ENCODE data around the gene DQX1. TPM values are rescaled to one million over a fixed set of nuclear protein-coding genes. Genes with fewer than 3 reads are reported as not detected.

Gene DQX1
- total and polyA plus RNA-seq, 2 experiments from 2014 or later, result 0.32 to 0.52 TPM

GRCh38 chr2:74524955-74525716, 895 bp downstream of the DQX1 start:
- no peak overlapping the region for H3K4me2 ChIP-seq
- H4K20me1 ChIP-seq (replicated peaks; ENCODE audit: insufficient read depth), result peaks cover 9% of the 10 kb centered on the region; the same call in 1 of the 2 replicates
- H3K4me3 Mint-ChIP-seq, result no peak overlapping the region

More at GRCh38 chr2:74524955-74525716, 895 bp downstream of the DQX1 start:
- Mint-ChIP-seq H3K27ac (no peak overlapping the region), H3K27me3 (ENCODE audit: insufficient read depth, low read depth, poor library complexity) (peaks cover 33% of the 10 kb centered on the region), H3K36me3 (ENCODE audit: low read depth) (peaks cover 32% of the 10 kb centered on the region), H3K4me1 (peaks cover 14% of the 10 kb centered on the region), H3K9me3 (no peaks in the 10 kb centered on the region)
- H3F3A ChIP-seq (replicated peaks; ENCODE audit: low read depth), result 0 out of 2 replicates have a peak, but pooled peaks cover 10% of the 10 kb centered on the region
- H3K27ac ChIP-seq (ENCODE audit: low read depth), result no peak overlapping the region
- H3K4me3 ChIP-seq, result no peak overlapping the region
- peaks cover 30% of the 10 kb centered on the region for H3K27me3 ChIP-seq (ENCODE audit: insufficient read depth)
- no peaks in the 10 kb centered on the region for H3K9me2 ChIP-seq (ENCODE audit: insufficient read depth)
- peaks cover 18% of the 10 kb centered on the region for H3K79me2 ChIP-seq (replicated peaks; ENCODE audit: insufficient read depth)
- no peak overlapping the region for H2AFZ ChIP-seq
- H3K36me3 ChIP-seq (ENCODE audit: insufficient read depth), result peaks cover 11% of the 10 kb centered on the region
- peaks cover 7% of the 10 kb centered on the region; the same call in 1 of the 2 replicates for H3K4me1 ChIP-seq (ENCODE audit: insufficient read depth)
- ATAC-seq (no peak), DNase-seq (ENCODE audit: low spot score) (no peak)
- TF ChIP-seq NANOG (IDR thresholded peaks at IDR 0.05; ENCODE audit: borderline replicate concordance) (no peak), POLR2AphosphoS5 (IDR thresholded peaks at IDR 0.05; ENCODE audit: low read depth) (no peak), ZNF462 (CRISPR knock-in tag; IDR thresholded peaks at IDR 0.05) (no peak), EZH2 (IDR thresholded peaks at IDR 0.05; ENCODE audit: low read depth, unreplicated experiment) (no peak), JUNB (IDR thresholded peaks at IDR 0.05; ENCODE audit: unreplicated experiment) (no peak), ZNF331 (CRISPR knock-in tag; IDR thresholded peaks at IDR 0.05; ENCODE audit: low read depth) (no peak), ETS1 (IDR thresholded peaks at IDR 0.05) (no peak), STAT1 (IDR thresholded peaks at IDR 0.05; ENCODE audit: unreplicated experiment) (no peak), EZH2phosphoT487 (IDR thresholded peaks at IDR 0.05; ENCODE audit: unreplicated experiment) (no peak), CREB1 (CRISPR knock-in tag; IDR thresholded peaks at IDR 0.05; ENCODE audit: low read depth) (no peak), CTCF (conservative IDR thresholded peaks at IDR 0.05; ENCODE audit: low read depth in 2 of 2) (no peak), ZNF114 (CRISPR knock-in tag; IDR thresholded peaks at IDR 0.05) (no peak), REST (IDR thresholded peaks at IDR 0.05; ENCODE audit: unreplicated experiment) (no peak)

Data from GM23338 (cell line).